HG03439 (cell line): ENCODE results near the gene CTR9.

ENCODE experiments used
- ATAC-seq: cut with Tn5 transposase; IDR thresholded peaks from one replicate; pipeline ENCODE4 v1.9.1; 2021; ENCODE audit warnings: mild to moderate bottlenecking, moderate library complexity; ENCODE audit not compliant: unreplicated experiment

Gene CTR9

DNA sequence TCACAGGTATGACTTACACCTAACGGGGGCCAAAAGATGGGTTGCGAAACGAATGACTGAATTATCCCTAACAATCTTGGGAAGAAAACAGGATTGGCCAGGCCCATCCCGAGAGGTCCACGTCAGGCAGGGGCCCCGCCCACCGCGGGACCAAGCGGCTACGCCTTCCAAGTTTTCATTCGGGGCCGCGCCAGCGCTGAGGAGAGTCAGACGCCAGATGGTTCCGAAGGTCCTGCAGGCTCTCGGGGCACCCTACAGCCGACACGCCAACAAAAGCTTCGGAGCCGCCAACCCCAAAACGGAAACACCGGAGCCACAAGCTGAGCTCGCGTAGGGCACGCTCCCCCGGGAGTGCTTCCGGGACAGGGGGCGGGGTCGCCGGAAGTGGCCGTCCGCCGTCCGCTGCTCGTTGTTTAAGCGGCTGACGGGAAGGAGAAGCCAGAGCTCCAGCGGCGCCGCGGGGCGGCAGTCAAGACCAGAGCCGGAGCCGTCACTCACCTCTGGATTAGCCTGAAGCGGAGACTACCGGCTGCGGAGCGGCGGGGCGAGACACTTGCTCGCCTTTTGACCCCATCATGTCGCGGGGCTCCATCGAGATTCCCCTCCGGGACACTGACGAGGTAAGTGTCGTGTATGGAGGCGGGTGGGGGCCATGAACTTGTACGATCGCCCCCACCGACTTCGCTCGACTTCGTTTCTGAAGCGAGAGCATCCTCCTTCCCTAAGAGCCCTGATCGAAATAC lies at the start of gene CTR9:
Gene CTR9 (plus strand): TSS at position 409 of the 743 bp plus-strand sequence. CDS start 167 bp downstream, at position 576.
- ATAC-seq, result peak; percentile 91

DNA sequence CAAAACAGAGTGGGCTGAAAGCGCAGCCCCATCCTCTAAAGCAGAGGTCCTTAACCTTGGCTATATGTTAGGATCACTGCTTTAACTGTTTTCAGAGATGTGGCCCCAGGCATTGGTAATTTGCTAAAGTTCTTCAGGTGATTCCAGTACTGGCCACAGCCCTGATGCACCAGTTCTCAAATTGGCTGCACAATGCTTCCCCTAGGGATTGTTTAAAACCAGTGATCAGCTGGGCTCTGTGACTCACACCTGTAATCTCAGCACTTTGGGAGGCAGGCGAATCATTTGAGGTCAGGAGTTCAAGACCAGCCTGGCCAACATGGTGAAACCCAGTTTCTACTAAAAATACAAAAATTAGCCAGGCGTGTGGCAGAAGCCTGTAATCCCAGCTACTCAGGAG lies 49.1 kb upstream of the CTR9 start:
- ATAC-seq, result no peak

- ATAC-seq, result no peak
These were observed 42.9 kb upstream of the CTR9 start for GRCh38 chr11:10708131-10708530.

DNA sequence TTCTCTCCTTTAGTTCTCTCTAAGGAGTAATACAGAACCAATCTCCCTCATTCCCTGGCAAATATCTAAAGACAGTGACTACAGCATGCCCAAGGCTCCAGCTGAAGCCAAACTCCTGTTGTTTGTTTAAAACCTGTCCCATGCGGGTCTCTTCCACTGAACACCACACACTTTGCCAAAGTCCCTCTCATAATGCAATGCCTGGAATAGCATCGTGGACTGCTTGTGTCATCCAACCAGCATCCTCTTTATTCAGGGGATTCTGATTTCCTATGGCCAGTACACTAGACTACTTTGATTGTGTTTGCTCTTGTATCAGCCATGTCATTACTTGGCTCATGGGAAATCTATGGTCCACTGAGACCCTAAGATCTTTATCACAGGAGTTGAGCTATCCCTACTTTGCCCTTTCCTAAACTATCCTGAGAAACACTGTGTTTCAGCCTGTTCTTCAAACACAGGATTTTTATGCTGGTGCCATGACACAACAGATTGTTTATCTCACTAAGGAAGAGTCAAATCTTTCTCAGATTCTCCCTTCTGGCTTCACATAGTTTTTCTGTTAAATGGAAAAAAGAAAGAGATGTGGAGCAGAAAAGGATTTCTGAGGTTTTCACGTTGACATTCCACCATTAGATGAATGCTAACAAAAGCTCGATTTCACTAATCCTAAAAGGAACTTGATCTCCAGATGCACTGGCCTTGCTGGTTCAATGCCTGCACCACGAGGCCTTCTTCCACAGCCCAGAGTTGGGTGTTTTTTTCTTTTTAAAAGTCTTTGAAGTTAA lies 41.6 kb upstream of the CTR9 start:
- no peak for ATAC-seq

- no peak for ATAC-seq
These were observed 35.5 kb upstream of the CTR9 start for GRCh38 chr11:10715571-10715970.

DNA sequence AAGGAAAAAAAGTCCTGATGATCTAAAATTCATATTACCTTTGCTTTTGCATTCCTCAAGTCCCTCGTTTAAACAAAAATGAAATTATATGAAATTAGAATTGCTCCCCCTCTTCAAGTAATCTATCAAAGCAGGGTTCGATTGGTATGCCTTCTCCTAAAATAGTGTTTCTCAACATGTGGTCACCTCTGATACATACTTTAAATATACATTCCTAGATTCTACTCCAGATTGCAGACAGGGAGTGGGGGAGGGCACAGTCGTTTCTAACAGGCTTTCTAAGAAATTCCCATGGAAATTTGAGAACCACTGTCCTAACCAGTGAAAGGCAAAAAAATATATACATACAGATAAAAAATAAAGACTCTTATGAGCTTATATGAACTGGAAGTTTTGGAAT lies 34.9 kb upstream of the CTR9 start:
- no peak for ATAC-seq

DNA sequence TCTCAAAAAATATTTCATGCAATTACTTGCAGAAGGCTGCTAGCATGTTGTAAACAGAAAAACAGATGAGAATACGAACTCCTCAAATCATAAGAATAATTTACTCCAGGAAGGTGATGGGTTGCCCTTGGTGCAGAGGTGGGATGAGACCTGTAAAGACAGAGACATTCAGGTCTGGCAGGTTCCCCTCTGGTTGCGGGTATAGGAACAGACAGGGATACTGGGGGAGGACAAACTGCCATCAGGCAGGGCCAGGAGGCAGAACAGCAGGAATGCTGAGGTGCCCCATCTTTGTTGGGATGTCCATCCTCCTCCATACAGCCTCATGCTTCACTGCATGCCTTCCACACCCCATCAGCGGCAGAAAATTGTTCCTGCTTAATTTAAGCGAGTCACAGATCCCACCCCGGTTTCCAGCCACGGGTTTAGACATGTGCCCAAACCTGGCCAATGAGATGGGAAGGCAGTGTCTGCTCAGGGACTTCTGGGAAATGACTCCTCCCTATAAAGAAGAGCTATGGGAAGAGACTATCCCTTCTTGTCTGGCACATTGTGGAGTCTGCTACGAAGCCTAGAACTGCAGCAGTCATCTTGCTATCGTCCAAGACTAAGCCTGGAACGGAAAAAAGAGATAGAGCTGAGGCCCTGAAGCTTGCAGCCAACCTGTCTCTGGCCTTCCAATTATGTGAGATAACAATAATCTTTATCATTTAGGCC lies 34.3 kb upstream of the CTR9 start:
- no peak for ATAC-seq

- no peak for ATAC-seq
These were observed 31.4 kb upstream of the CTR9 start for GRCh38 chr11:10719616-10720015.

DNA sequence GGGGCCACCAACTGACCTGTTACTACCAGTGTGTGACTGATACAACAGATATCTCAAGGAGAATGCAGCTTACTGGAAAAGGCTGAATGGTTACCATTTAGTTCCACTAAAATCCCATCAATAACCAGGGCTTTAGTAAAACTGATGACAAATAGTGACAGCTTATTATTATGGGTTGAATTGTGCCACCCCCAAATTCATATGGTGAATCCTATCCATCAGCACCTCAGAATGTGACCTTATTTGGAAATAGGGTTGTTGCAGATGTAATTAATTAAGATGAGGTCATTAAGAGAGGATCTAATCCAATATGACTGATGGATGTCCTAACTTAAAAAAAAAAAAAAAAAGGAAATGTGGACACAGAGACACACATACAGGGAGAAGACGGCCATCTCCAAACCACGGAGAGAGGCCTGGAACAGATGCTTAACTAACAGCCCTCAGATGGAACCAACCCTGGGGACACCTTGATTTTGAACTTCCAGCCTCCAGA lies 30.1 kb upstream of the CTR9 start:
- ATAC-seq, result no peak

GRCh38 chr11:10722307-10722706 lies 28.7 kb upstream of the CTR9 start:
- no peak for ATAC-seq

- no peak for ATAC-seq
These were observed 25.7 kb upstream of the CTR9 start for GRCh38 chr11:10725114-10725906.

DNA sequence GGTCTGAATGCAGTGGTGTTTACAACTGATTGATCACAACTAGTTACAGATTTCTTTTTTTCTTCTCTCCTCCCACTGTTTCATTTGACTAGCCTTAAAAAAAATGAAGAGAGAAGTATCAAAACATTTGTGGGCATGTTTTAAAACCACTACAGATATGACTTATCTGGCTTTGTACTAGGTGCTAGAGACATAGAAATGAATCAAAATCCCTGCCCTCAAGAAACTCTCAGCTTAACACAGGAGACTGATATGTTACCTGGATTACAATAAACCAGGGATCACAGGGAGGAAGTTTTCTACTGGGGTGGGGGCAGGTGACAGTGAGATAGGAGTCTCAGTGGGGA lies 25.2 kb upstream of the CTR9 start:
- no peak for ATAC-seq

DNA sequence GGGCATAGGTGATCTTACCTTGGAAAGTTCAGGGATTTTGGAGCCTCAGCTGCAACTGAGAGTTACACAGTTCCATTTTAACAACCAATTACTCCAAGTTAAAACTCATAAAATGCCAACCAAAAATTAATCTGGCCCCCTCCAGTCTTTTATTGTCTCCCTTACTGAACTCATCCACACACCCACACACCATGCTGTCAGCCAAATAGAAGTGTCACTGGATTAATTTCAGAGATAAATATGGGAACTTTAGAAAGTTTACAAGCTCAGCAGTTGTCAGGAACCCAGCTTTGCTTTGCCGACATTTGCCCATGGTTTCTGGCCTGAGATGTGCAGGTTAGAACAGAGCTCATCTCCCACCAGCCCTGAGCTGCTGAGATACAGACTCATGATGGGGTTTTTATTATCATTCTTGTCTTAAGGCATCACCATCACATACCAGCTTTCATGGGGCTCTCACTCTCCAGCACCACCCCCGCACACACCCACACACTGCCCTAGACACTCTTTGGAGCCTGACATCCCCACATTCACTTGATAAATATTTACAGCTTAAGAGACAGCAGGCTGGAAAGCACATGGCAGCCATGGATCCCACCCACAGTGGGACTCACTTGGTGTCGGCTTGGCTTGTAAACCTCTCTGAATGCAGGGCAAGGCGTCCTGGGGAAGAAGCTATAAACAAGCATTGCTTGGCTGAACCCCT lies 23.7 kb upstream of the CTR9 start:
- ATAC-seq, result no peak

- no peak for ATAC-seq
These were observed 22.9 kb upstream of the CTR9 start for GRCh38 chr11:10728154-10728553.

- no peak for ATAC-seq
These were observed 22.1 kb upstream of the CTR9 start for GRCh38 chr11:10728789-10729472.

- ATAC-seq, result no peak
These were observed 20.9 kb upstream of the CTR9 start for GRCh38 chr11:10730151-10730550.

- ATAC-seq, result no peak
These were observed 19.9 kb upstream of the CTR9 start for GRCh38 chr11:10731064-10731680.

DNA sequence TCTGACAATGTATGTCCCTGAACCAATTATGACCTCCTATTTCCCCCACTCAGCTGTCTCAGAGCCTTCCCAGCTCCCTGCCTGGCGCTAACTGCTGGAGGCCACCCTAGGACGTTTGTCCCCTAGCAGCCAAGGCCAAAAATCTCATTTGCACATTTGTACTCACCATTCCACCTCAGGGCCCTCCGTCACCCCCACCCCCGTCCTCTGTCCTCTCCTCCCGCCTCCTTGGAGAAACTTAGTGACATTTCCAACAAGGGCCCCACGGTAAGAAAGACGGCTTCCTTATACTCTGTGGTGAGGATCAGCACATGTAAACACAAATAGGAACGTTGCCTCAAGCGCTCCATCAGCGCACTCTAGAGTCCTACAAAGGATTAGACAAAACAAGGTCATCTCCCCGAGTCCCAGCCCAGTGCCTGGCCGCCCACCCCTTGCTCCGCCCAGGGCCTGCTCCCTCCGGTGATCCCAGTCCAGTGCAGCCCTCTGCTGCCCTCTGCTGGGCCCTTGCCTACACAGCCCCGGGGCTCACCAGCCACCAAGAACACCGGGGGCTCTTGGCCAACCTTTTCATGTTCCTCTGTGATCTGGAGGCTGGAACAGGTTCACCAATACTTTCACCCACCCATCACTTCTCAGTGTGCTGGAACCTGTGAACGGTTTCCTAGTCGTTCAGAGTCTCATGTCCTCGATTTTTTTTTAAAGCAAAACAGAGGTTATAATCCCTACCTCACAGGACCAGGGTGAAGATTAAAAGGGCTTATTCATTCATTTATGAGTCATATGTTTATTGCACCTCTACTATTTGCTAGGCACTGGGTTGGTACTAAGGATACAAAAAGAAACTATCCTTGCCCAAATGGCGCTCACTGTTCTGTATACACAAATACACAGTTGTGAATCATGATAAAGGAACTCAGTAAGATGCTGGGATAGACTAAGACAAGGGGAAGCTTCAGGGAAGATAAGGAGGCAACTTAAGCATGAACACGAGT lies 15.3 kb upstream of the CTR9 start:
- peak; percentile 96 for ATAC-seq
